BLaER1 treated with 17β-estradiol and CSF1 and Interleukin-3, amounts not matched to agents 10 nM and 100 nM (cell line): Measurements from ENCODE around the gene NFAM1.

Source experiments
- H3K27ac ChIP-seq, 11 experiments: shearing (Covaris generic); formaldehyde crosslinking; 2 replicates each; pipeline ENCODE4 v1.8.1; 2022
- H3K27me3 ChIP-seq, 11 experiments: shearing (Covaris generic); formaldehyde crosslinking; 2 replicates each; pipeline ENCODE4 v1.8.1; 2022
- H3K36me3 ChIP-seq, 11 experiments: shearing (Covaris generic); formaldehyde crosslinking; 2 replicates each; pipeline ENCODE4 v1.8.1; 2022
- H3K4me1 ChIP-seq, 10 experiments: shearing (Covaris generic); formaldehyde crosslinking; 2 replicates each; pipeline ENCODE4 v1.8.1; 2022
- H3K4me2 ChIP-seq, 11 experiments: shearing (Covaris generic); formaldehyde crosslinking; 2 replicates each; pipeline ENCODE4 v1.8.1; 2022
- H3K4me3 ChIP-seq, 10 experiments: shearing (Covaris generic); formaldehyde crosslinking; 2 replicates each; pipeline ENCODE4 v1.8.1; 2022
- H3K9ac ChIP-seq, 11 experiments: shearing (Covaris generic); formaldehyde crosslinking; 2 replicates each; pipeline ENCODE4 v1.8.1; 2022
- H3K9me3 ChIP-seq, 11 experiments: shearing (Covaris generic); formaldehyde crosslinking; replicated peaks in 1 of 11; 2 replicates each; pipeline ENCODE4 v1.8.1; 2022
- H4K20me1 ChIP-seq, 11 experiments: shearing (Covaris generic); formaldehyde crosslinking; 2 replicates each; pipeline ENCODE4 v1.8.1; 2022
- Cebpa-rat ChIP-seq, 11 experiments: shearing (Covaris generic); IDR thresholded peaks; 2 replicates each; pipeline ENCODE4 v1.8.1; 2022

Gene NFAM1

DNA sequence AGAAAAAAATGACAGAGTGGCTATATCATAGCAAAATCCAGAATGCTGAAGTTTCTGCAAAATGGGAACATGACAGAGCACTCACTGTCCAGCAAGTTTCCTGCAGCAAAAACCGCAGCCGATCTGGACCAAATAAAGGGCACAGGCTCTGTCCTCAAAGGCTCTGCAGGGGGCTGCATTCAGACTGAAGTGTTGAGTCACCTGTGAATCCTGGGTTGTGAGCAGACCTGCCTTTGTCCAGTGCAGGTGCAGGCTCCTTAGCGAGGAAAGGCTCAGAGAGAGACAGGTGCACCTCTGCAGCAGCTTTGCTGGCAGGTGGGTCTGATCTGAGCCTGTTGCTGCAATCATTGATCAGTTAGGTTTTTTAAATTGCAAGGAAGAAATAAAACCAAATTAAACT, 29.3 kb upstream of the NFAM1 start:
- Histone ChIP-seq H3K36me3 (no peaks in the 10 kb centered on the region), H3K4me1 (peaks cover 8 to 37% (median 20%) of the 10 kb centered on the region in 10 experiments; a peak in 18 of 20 replicates), H4K20me1 (no peaks in the 10 kb centered on the region), H3K27me3 (no peaks in the 10 kb centered on the region), H3K27ac (no peak overlapping the region), H3K9me3 (peaks cover 0 to 1% (median 0%) of the 10 kb centered on the region in 11 experiments; a peak in 2 of 22 replicates), H3K9ac (no peak overlapping the region), H3K4me3 (no peak overlapping the region), H3K4me2 (peak overlapping the region in 4 of 11 experiments; percentile 26 to 40 (median 32); a peak in 4 of 22 replicates)
- no peak for TF ChIP-seq Cebpa-rat (IDR thresholded peaks at IDR 0.05)

DNA sequence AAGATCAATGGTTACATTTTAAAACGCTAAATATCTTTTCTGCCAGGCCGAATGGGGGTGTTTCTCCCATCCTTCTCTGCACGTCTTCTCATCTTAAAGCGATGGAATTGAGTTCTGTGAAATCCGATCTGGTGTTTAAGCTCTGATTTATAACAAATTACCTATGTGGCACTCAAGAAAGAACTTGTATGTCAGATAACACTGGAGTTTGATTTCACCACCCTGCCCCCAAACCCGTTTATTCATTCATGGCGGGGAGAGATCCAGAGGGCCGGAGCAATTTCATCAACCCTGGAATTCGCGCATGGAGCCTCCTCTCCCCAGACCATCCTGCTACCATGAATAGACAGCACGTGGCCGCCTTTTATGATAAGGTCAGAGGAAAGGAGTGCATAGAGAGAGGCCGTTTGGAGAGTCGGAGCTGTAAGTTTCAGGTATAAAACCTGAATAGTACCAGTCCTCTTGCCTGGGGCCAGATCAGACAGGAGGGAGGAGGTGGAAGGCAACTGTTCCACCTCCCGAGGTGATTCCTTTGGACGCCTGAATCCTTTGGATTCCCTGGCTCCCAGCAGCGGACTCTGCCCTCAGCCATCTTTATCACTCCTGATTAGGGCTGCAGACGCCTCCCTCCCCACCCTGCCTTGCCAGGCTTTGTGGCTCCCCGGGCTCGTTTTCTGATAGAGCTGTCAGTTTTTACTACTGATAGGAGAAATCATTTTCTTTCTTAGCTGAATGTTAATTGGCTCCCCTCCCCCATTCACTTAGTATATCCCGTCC, 27.3 kb upstream of the NFAM1 start:
- peaks cover 8 to 37% (median 20%) of the 10 kb centered on the region in 10 experiments; a peak in 18 of 20 replicates for H3K4me1 ChIP-seq
- H3K36me3 ChIP-seq: no peaks in the 10 kb centered on the region
- no peak overlapping the region for H3K4me3 ChIP-seq
- H3K9ac ChIP-seq: no peak overlapping the region
- no peaks in the 10 kb centered on the region for H4K20me1 ChIP-seq
- TF ChIP-seq Cebpa-rat (IDR thresholded peaks at IDR 0.05): no peak
- no peak overlapping the region for H3K27ac ChIP-seq
- H3K27me3 ChIP-seq: no peaks in the 10 kb centered on the region
- H3K4me2 ChIP-seq: 0 out of 22 replicates have a peak overlapping the region, but pooled peaks of 1 of the 11 experiments have one; percentile 55
- peaks cover 0 to 12% (median 7%) of the 10 kb centered on the region in 11 experiments; a peak in 6 of 22 replicates for H3K9me3 ChIP-seq

DNA sequence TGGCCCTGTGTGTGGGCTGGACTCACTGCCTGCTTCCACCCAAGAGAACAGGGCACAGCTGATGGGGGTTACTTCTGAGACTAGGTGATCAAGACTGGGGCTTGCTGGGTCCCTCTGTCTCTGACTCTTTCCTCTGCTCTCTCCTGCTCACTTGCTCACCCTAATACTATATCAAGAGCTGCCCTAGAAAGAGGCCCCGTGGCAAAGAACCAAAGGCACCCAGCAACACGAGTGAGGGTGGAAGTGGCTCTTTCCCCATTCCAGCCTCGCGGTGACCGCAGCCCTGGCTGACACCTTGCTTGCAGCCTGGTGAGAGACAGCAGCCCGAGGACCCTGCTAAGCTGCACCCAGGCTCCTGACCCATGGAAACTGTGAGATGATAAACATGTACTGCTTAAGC, 20.7 kb upstream of the NFAM1 start:
- Histone ChIP-seq H3K27ac (no peak overlapping the region; a peak in 1 of 22 replicates), H3K9me3 (peaks cover 0 to 12% (median 7%) of the 10 kb centered on the region in 11 experiments; a peak in 6 of 22 replicates), H3K4me2 (peak overlapping the region in 6 of 11 experiments; percentile 5 to 55 (median 26); a peak in 7 of 22 replicates), H3K36me3 (no peaks in the 10 kb centered on the region), H3K9ac (peak overlapping the region in 2 of 11 experiments; percentile 13 to 41; a peak in 1 of 22 replicates), H3K4me3 (no peak overlapping the region), H4K20me1 (no peaks in the 10 kb centered on the region), H3K27me3 (no peaks in the 10 kb centered on the region), H3K4me1 (peaks cover 2 to 26% (median 13%) of the 10 kb centered on the region in 10 experiments; a peak in 18 of 20 replicates)
- no peak for TF ChIP-seq Cebpa-rat (IDR thresholded peaks at IDR 0.05)

DNA sequence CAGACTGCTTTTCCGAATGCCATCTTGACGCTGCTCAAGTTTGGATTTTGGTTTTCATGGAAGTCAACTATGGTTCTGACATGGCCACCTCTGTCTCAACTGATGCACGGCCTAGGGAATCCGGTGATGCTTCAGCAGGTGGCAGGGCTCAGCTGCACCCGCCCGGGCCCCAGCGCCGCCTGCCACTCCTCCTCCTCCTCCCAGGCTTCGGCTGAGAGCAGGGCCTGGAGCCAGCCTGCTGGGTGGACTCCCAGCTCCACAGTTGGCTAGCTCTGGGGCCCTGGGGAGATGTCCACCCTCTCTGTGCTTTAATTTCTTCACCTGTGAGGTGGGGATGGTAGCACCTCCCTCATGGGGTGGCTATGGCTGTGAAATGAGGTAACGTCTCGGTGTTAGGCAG, 20.3 kb upstream of the NFAM1 start:
- Histone ChIP-seq H3K9ac (peak overlapping the region in 2 of 11 experiments; percentile 13 to 41; a peak in 1 of 22 replicates), H3K9me3 (peaks cover 0 to 12% (median 7%) of the 10 kb centered on the region in 11 experiments; a peak in 6 of 22 replicates), H4K20me1 (no peaks in the 10 kb centered on the region), H3K4me2 (peak overlapping the region in 6 of 11 experiments; percentile 5 to 55 (median 26); a peak in 7 of 22 replicates), H3K4me3 (no peak overlapping the region), H3K27me3 (no peaks in the 10 kb centered on the region), H3K36me3 (no peaks in the 10 kb centered on the region), H3K27ac (no peak overlapping the region; a peak in 1 of 22 replicates), H3K4me1 (peaks cover 0 to 21% (median 9%) of the 10 kb centered on the region in 10 experiments; a peak in 12 of 20 replicates)
- no peak for TF ChIP-seq Cebpa-rat (IDR thresholded peaks at IDR 0.05)

DNA sequence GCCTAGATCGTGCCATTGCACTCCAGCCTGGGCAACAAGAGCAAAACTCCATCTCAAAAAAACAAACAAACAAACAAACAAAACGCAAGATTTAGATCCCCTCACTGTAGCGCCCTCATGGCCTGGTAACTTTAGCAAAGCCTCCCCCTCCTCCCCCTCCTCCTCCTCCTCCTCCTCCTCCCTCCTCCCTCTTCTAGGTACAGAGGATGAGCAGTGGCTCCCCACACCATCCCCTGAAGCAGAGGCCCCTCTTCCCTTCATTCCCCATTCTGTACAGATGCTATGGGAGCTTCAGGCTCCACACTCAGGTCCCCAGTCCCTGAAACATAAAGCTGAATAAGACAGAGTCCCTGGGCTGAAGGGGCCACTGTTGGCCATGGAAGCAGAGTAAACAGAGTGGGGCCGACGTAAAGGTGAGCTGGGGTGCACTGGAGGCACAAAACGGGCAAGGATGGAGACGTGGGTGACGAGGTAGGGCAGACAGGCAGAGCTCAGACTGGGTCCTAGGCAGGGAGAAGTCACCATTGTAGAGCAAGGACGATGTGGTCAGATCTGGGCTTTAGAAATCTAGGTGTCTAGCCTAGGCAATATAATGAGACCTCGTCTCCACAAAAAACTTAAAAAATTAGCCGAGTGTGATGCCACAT, 19.4 kb upstream of the NFAM1 start:
- Histone ChIP-seq H3K27ac (no peak overlapping the region), H3K9ac (no peak overlapping the region), H3K9me3 (peaks cover 0 to 12% (median 7%) of the 10 kb centered on the region in 11 experiments; a peak in 6 of 22 replicates), H3K27me3 (no peaks in the 10 kb centered on the region), H3K36me3 (no peaks in the 10 kb centered on the region), H3K4me2 (peak overlapping the region in 5 of 11 experiments; percentile 5 to 55 (median 27); a peak in 6 of 22 replicates), H3K4me1 (peaks cover 0 to 22% (median 7%) of the 10 kb centered on the region in 10 experiments; a peak in 14 of 20 replicates), H3K4me3 (no peak overlapping the region), H4K20me1 (no peaks in the 10 kb centered on the region)
- TF ChIP-seq Cebpa-rat (IDR thresholded peaks at IDR 0.05): no peak

DNA sequence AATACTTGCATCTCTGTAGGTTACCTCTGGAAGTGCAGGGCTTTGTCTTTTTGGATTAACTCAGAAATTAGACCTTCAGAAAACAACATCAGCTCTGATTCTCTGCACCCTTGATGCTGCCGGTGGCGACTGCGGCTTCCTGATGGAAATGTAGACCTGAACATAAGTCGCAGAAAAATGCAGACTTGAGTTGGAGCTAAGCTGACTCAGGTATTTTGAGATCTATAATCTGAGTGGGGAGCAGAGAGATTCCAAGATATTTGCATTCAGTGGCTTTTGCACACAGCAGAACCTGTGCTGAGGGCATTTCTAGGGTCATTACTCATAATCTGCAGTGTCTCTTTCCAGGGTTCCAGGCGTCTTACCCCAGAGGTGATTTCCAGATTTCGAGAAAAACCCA, 18.7 kb upstream of the NFAM1 start:
- H3K9me3 ChIP-seq: peaks cover 0 to 5% (median 2%) of the 10 kb centered on the region in 11 experiments; a peak in 6 of 22 replicates
- peaks cover 0 to 30% (median 14%) of the 10 kb centered on the region in 10 experiments; a peak in 16 of 20 replicates for H3K4me1 ChIP-seq
- no peaks in the 10 kb centered on the region for H4K20me1 ChIP-seq
- no peaks in the 10 kb centered on the region for H3K36me3 ChIP-seq
- H3K4me3 ChIP-seq: no peak overlapping the region
- TF ChIP-seq Cebpa-rat (IDR thresholded peaks at IDR 0.05): no peak
- H3K27me3 ChIP-seq: no peaks in the 10 kb centered on the region
- no peak overlapping the region for H3K27ac ChIP-seq
- H3K9ac ChIP-seq: no peak overlapping the region
- no peak overlapping the region for H3K4me2 ChIP-seq

DNA sequence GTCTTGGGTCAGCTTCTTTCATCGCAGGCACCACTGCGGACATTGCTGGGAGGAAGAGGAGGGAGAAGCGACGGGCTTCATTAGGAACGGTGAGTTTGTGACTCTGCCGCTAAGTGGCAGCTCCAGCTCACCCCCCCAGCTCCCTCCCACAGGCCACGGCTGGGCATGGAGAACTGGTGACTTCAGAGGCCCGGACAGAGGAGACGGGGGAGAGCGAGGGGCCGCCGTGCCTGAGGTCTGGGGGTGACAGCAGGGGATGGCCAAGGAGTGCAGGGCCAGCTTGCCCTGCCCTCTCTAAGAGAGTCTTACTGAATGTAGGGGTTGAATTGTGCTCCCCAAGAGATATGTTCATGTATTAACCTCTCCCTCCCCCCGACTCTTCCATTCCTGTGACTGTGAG, 13.9 kb upstream of the NFAM1 start:
- H3K4me2 ChIP-seq: peak overlapping the region in 9 of 11 experiments; percentile 85 to 99 (median 97); a peak in 17 of 22 replicates
- H3K36me3 ChIP-seq: no peaks in the 10 kb centered on the region
- H3K9me3 ChIP-seq: 0 out of 22 replicates have a peak, but pooled peaks cover 0 to 5% (median 0%) of the 10 kb centered on the region in 11 experiments
- H3K9ac ChIP-seq: peak overlapping the region in 6 of 11 experiments; percentile 78 to 93 (median 88); a peak in 10 of 22 replicates
- H3K4me1 ChIP-seq: peaks cover 30 to 62% (median 54%) of the 10 kb centered on the region in 10 experiments
- H3K4me3 ChIP-seq: no peak overlapping the region
- H3K27me3 ChIP-seq: no peaks in the 10 kb centered on the region
- H3K27ac ChIP-seq: peak overlapping the region in 9 of 11 experiments; percentile 84 to 99 (median 95); a peak in 17 of 22 replicates
- no peak for TF ChIP-seq Cebpa-rat (IDR thresholded peaks at IDR 0.05)
- no peaks in the 10 kb centered on the region for H4K20me1 ChIP-seq

DNA sequence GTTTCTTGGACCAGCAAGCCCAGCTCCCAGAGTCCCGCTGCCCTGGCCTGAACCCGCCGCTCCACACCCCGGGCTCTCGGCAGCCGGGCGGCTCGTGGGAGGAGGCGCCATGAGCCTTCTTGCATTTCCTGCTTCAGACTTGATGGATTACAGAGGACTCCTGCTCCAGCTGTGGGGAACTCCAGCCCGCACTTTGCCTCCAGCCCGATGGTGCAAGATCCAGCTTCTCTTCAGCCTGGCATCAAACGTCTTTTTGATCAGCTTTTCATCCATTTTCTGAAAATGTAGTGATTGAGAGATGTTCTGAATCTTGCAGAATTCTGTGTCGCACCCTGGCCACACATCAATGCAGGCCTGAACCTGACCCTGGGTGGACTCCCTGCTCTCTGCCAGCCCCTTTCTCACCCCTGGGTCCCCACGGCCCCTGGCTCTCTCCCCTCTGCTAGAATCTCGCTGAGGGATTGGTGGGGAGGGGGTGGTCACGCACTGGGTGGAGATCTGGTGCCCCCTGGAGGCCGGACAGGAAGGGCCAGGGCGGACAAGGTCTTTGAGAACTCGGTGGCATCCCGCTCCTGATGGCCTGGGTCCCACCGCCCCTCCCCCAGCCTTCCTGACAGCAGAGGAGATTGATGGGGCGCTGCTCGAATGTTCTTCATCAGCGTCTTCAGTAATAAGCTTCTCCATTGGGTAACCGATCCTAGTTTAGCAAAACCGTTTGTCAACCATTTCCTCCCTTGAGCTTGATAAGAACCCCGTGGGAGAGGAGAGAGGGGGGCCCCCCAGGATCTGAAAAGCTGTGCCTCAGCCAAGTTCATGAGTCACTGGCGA, 12.1 kb upstream of the NFAM1 start:
- TF ChIP-seq Cebpa-rat (IDR thresholded peaks at IDR 0.05): peak in 5 of 11 experiments; percentile 54 to 92 (median 73); a peak in 9 of 22 replicates
- Histone ChIP-seq H4K20me1 (no peaks in the 10 kb centered on the region), H3K4me3 (peak overlapping the region; percentile 37 to 64 (median 52); a peak in 19 of 20 replicates), H3K4me1 (peaks cover 47 to 80% (median 72%) of the 10 kb centered on the region in 10 experiments), H3K27me3 (no peaks in the 10 kb centered on the region), H3K9me3 (0 out of 22 replicates have a peak, but pooled peaks cover 0 to 5% (median 0%) of the 10 kb centered on the region in 11 experiments), H3K4me2 (peak overlapping the region; percentile 85 to 99 (median 96)), H3K9ac (peak overlapping the region; percentile 43 to 93 (median 82)), H3K27ac (peak overlapping the region; percentile 24 to 99 (median 93); a peak in 21 of 22 replicates), H3K36me3 (no peaks in the 10 kb centered on the region)
